ENCODE data around the gene AP2M1.

The AP2M1 gene

GRCh38 chr3:184180165-184180564 lies 5.5 kb downstream of the AP2M1 start:
- DNase-seq (ENCODE audit: low spot score): no peak

- DNase-seq (ENCODE audit: low spot score): no peak
Measured at GRCh38 chr3:184181596-184181995, 6.9 kb downstream of the AP2M1 start.

GRCh38 chr3:184183679-184184078 lies 9.0 kb downstream of the AP2M1 start:
- no peak for DNase-seq (ENCODE audit: low spot score)

- DNase-seq (ENCODE audit: low spot score): no peak
Measured at GRCh38 chr3:184184546-184185230, 10.0 kb downstream of the AP2M1 start.

GRCh38 chr3:184185461-184186183 lies 11.0 kb downstream of the AP2M1 start:
- DNase-seq (ENCODE audit: low spot score): peak; percentile 99

GRCh38 chr3:184186184-184186901 lies 11.7 kb downstream of the AP2M1 start, which contains the start of gene ABCF3:
ABCF3 (plus strand) TSS chr3:184186199; CDS start chr3:184186208, 9 bp downstream.
- peak; percentile 6 for DNase-seq (ENCODE audit: low spot score)

- no peak for DNase-seq (ENCODE audit: low spot score)
Measured at GRCh38 chr3:184186902-184187207, 12.2 kb downstream of the AP2M1 start.

- no peak for DNase-seq (ENCODE audit: low spot score)
Measured at GRCh38 chr3:184188080-184188479, 13.4 kb downstream of the AP2M1 start.

- no peak for DNase-seq (ENCODE audit: low spot score)
Measured at GRCh38 chr3:184189421-184189820, 14.8 kb downstream of the AP2M1 start.

- no peak for DNase-seq (ENCODE audit: low spot score)
Measured at GRCh38 chr3:184192889-184193288, 18.2 kb downstream of the AP2M1 start.

GRCh38 chr3:184193991-184194539 lies 19.4 kb downstream of the AP2M1 start:
- DNase-seq (ENCODE audit: low spot score): no peak

GRCh38 chr3:184196536-184196935 lies 21.9 kb downstream of the AP2M1 start:
- DNase-seq (ENCODE audit: low spot score): no peak

- no peak for DNase-seq (ENCODE audit: low spot score)
Measured at GRCh38 chr3:184198509-184198908, 23.9 kb downstream of the AP2M1 start.

GRCh38 chr3:184200825-184201224 lies 26.2 kb downstream of the AP2M1 start:
- no peak for DNase-seq (ENCODE audit: low spot score)

GRCh38 chr3:184203526-184203925 lies 28.9 kb downstream of the AP2M1 start:
- no peak for DNase-seq (ENCODE audit: low spot score)

GRCh38 chr3:184209146-184209923 lies 34.7 kb downstream of the AP2M1 start:
- DNase-seq (ENCODE audit: low spot score): no peak

GRCh38 chr3:184211297-184211696 lies 36.6 kb downstream of the AP2M1 start:
- DNase-seq (ENCODE audit: low spot score): no peak

- no peak for DNase-seq (ENCODE audit: low spot score)
Measured at GRCh38 chr3:184211718-184212117, 37.1 kb downstream of the AP2M1 start.

GRCh38 chr3:184218814-184219213 lies 44.2 kb downstream of the AP2M1 start:
- no peak for DNase-seq (ENCODE audit: low spot score)

GRCh38 chr3:184222521-184222920 lies 47.9 kb downstream of the AP2M1 start:
- DNase-seq (ENCODE audit: low spot score): no peak

GRCh38 chr3:184223946-184224345 lies 49.3 kb downstream of the AP2M1 start:
- no peak for DNase-seq (ENCODE audit: low spot score)

- DNase-seq (ENCODE audit: low spot score): peak; percentile 58
Measured at GRCh38 chr3:184227481-184227935, 52.9 kb downstream of the AP2M1 start.

Measured in activated CD4-positive, alpha-beta T cell treated with anti-CD3 and anti-CD28 coated beads, Interleukin-2, Interleukin-4, amounts not matched to agents 100 ng/mL and 50 ng/mL, durations not matched to agents 16 hours and 8 hours (primary cell).